H1 (cell line): Measurements from ENCODE around the gene GJB4. TPM values are rescaled to one million over a fixed set of nuclear protein-coding genes. Genes with fewer than 3 reads are reported as not detected.

Source experiments
- CTCF ChIA-PET: fragments of 300-600 bp; sonication (Branson Sonifier 250); formaldehyde crosslinking; loops from one replicate; lab custom pipeline; 2021; ENCODE audit not compliant: partially characterized antibody; lab: Charles Lee
- POLR2A ChIA-PET: fragments of 300-600 bp; sonication (Branson Sonifier 250); formaldehyde crosslinking; loops from one replicate; lab custom pipeline; 2021; ENCODE audit warnings: inconsistent platforms; ENCODE audit not compliant: partially characterized antibody; lab: Charles Lee
- DNase-seq, 2 experiments: peaks; one replicate each; pipeline versions ENCODE4 v3.0.0 to v3.0.0-alpha.2; 2010 to 2022; ENCODE audit warnings: low spot score in 2 of 2, low read depth in 1 of 2, mixed read lengths in 1 of 2
- FAIRE-seq: peaks from 2 replicates; lab custom pipeline; 2011; peaks lifted over from hg19 to GRCh38; lab: Jason Lieb, UNC
- H2AFZ ChIP-seq: 2 replicates; pipeline ENCODE4 v1.8.1; 2012; ENCODE audit warnings: low read length, inconsistent platforms
- H2AK5ac ChIP-seq: 2 replicates; pipeline ENCODE4 v1.6.1; 2013; ENCODE audit warnings: low read depth, low read length
- H2BK120ac ChIP-seq: replicated peaks from 2 replicates; pipeline ENCODE3; 2013; ENCODE audit warnings: low read depth, low read length, inconsistent platforms
- H2BK12ac ChIP-seq: 2 replicates; pipeline ENCODE4 v1.6.1; 2013; ENCODE audit warnings: low read depth, low read length
- H2BK15ac ChIP-seq: 2 replicates; pipeline ENCODE4 v1.6.1; 2013; ENCODE audit warnings: low read length
- H2BK20ac ChIP-seq: 2 replicates; pipeline ENCODE4 v1.6.1; 2013; ENCODE audit warnings: low read length
- H2BK5ac ChIP-seq: 2 replicates; pipeline ENCODE4 v1.6.1; 2013; ENCODE audit warnings: low read depth, low read length
- H3K14ac ChIP-seq: 2 replicates; pipeline ENCODE4 v1.6.1; 2013; ENCODE audit warnings: inconsistent platforms; ENCODE audit not compliant: insufficient read length
- H3K18ac ChIP-seq: 2 replicates; pipeline ENCODE4 v1.6.1; 2013; ENCODE audit warnings: low read length; ENCODE audit errors: extremely low read depth
- H3K23ac ChIP-seq: 2 replicates; pipeline ENCODE4 v1.6.1; 2013; ENCODE audit warnings: inconsistent platforms; ENCODE audit not compliant: insufficient read length
- H3K23me2 ChIP-seq: 2 replicates; pipeline ENCODE4 v1.6.1; 2013; ENCODE audit warnings: low read depth, low read length
- H3K27ac ChIP-seq: 2 replicates; pipeline ENCODE4 v1.6.1; 2011; ENCODE audit warnings: low read depth, low read length, inconsistent platforms
- H3K27me3 ChIP-seq, 4 experiments: replicated peaks in 1 of 4; 1 replicate in 1 of 4; 2 replicates in 3 of 4; pipeline versions ENCODE4 v1.6.1 to v1.8.1; 2011 to 2013; ENCODE audit warnings: low read length in 3 of 4, mild to moderate bottlenecking in 3 of 4, inconsistent platforms in 2 of 4, mixed read lengths in 2 of 4, moderate library complexity in 1 of 4; ENCODE audit not compliant: control insufficient read depth in 3 of 4, insufficient read depth in 3 of 4; ENCODE audit errors: extremely low read depth in 1 of 4
- H3K36me3 ChIP-seq, 4 experiments: 2 replicates each; pipeline versions ENCODE4 v1.6.1 to v1.8.1; 2011 to 2013; ENCODE audit warnings: mild to moderate bottlenecking in 4 of 4, low read length in 3 of 4, moderate library complexity in 2 of 4, control low read depth in 1 of 4, inconsistent platforms in 1 of 4; ENCODE audit not compliant: insufficient read depth in 4 of 4, control insufficient read depth in 2 of 4
- H3K4ac ChIP-seq: replicated peaks from 2 replicates; pipeline ENCODE3; 2013; ENCODE audit warnings: low read length, low read depth, mixed read lengths, inconsistent platforms; ENCODE audit not compliant: insufficient read length
- H3K4me1 ChIP-seq, 4 experiments: replicated peaks in 1 of 4; 1 replicate in 1 of 4; 2 replicates in 3 of 4; pipeline versions ENCODE4 v1.6.1 to v1.8.1; 2011 to 2013; ENCODE audit warnings: low read length in 3 of 4, inconsistent platforms in 2 of 4, mixed read lengths in 1 of 4; ENCODE audit not compliant: insufficient read depth in 4 of 4, control insufficient read depth in 3 of 4
- H3K4me2 ChIP-seq, 2 experiments: 2 replicates each; pipeline versions ENCODE4 v1.6.1 to v1.8.1; 2011 to 2013; ENCODE audit warnings: low read depth in 2 of 2, low read length in 2 of 2, control low read depth in 1 of 2, inconsistent platforms in 1 of 2, mild to moderate bottlenecking in 1 of 2; ENCODE audit not compliant: insufficient read depth in 1 of 2
- H3K4me3 ChIP-seq, 4 experiments: fragments of 200-600, 300-600 bp in 1 of 4; sonication (generic), shearing (Covaris generic), sonication (Bioruptor Twin) in 1 of 4; 2 replicates each; pipeline versions ENCODE4 v1.5.1 to v1.8.1; 2011 to 2016; ENCODE audit warnings: low read length in 4 of 4, low read depth in 3 of 4, control low read depth in 2 of 4, inconsistent platforms in 2 of 4, mild to moderate bottlenecking in 2 of 4, mixed read lengths in 1 of 4, moderate library complexity in 1 of 4; ENCODE audit not compliant: insufficient read depth in 2 of 4; ENCODE audit errors: extremely low read depth in 1 of 4
- H3K56ac ChIP-seq: replicated peaks from 2 replicates; pipeline ENCODE3; 2013; ENCODE audit warnings: low read depth, mild to moderate bottlenecking, mixed read lengths, low read length, inconsistent platforms; ENCODE audit not compliant: insufficient read length
- H3K79me1 ChIP-seq: 2 replicates; pipeline ENCODE4 v1.6.1; 2013; ENCODE audit warnings: low read depth, low read length, control low read depth
- H3K79me2 ChIP-seq, 2 experiments: 2 replicates each; pipeline versions ENCODE4 v1.6.1 to v1.8.1; 2012 to 2013; ENCODE audit warnings: low read length in 2 of 2, mild to moderate bottlenecking in 2 of 2, inconsistent platforms in 1 of 2; ENCODE audit not compliant: insufficient read depth in 2 of 2, control insufficient read depth in 1 of 2
- H3K9ac ChIP-seq, 4 experiments: replicated peaks in 1 of 4; 1 replicate in 1 of 4; 2 replicates in 3 of 4; pipeline versions ENCODE4 v1.6.1 to v1.8.1; 2011 to 2013; ENCODE audit warnings: low read depth in 3 of 4, low read length in 3 of 4, control low read depth in 2 of 4, mild to moderate bottlenecking in 2 of 4, moderate library complexity in 2 of 4, inconsistent platforms in 1 of 4; ENCODE audit errors: extremely low read depth in 1 of 4
- H3K9me3 ChIP-seq, 2 experiments: 2 replicates each; pipeline versions ENCODE4 v1.6.1 to v1.8.1; 2012 to 2013; ENCODE audit warnings: mild to moderate bottlenecking in 2 of 2, moderate library complexity in 2 of 2, control low read depth in 1 of 2, inconsistent platforms in 1 of 2, low read depth in 1 of 2, low read length in 1 of 2, mixed read lengths in 1 of 2; ENCODE audit not compliant: insufficient read depth in 2 of 2
- H4K20me1 ChIP-seq, 2 experiments: replicated peaks in 1 of 2; 2 replicates each; pipeline versions ENCODE3 to v1.8.1; 2011 to 2013; ENCODE audit warnings: inconsistent platforms in 2 of 2, low read length in 2 of 2, mild to moderate bottlenecking in 1 of 2; ENCODE audit not compliant: insufficient read depth in 2 of 2, control insufficient read depth in 1 of 2
- H4K5ac ChIP-seq: 2 replicates; pipeline ENCODE4 v1.6.1; 2013; ENCODE audit warnings: low read length, low read depth, mixed read lengths, inconsistent platforms; ENCODE audit not compliant: insufficient read length
- H4K8ac ChIP-seq: 2 replicates; pipeline ENCODE4 v1.8.0; 2013; ENCODE audit warnings: mild to moderate bottlenecking, moderate library complexity, low read length, inconsistent platforms; ENCODE audit not compliant: insufficient read depth; ENCODE audit errors: extremely low read depth
- H4K91ac ChIP-seq: replicated peaks from 2 replicates; pipeline ENCODE3; 2013; ENCODE audit warnings: low read length, mixed read lengths, inconsistent platforms; ENCODE audit not compliant: insufficient read length
- ASH2L ChIP-seq: fragments of 200-600, 300-600 bp; sonication (generic); IDR thresholded peaks from one replicate; pipeline ENCODE4 v1.7.1; 2017; ENCODE audit warnings: low read length
- GABPA ChIP-seq: IDR thresholded peaks from 2 replicates; pipeline ENCODE4 v1.6.1; 2011; ENCODE audit warnings: mild to moderate bottlenecking, low read length, moderate library complexity, borderline replicate concordance; ENCODE audit not compliant: insufficient read depth
- POU5F1 ChIP-seq: IDR thresholded peaks from 2 replicates; pipeline ENCODE4 v1.6.1; 2011; ENCODE audit warnings: low read depth, mild to moderate bottlenecking, low read length, moderate library complexity
- RAD21 ChIP-seq, 2 experiments: IDR thresholded peaks in 1 of 2; conservative IDR thresholded peaks in 1 of 2; 2 replicates each; pipeline ENCODE4 v1.6.1; 2011; ENCODE audit warnings: low read depth in 2 of 2, low read length in 2 of 2, improper control_type of control experiment in 1 of 2, inconsistent platforms in 1 of 2, mild to moderate bottlenecking in 1 of 2, moderate library complexity in 1 of 2
- TEAD4 ChIP-seq: IDR thresholded peaks from 2 replicates; pipeline ENCODE4 v1.6.1; 2012; ENCODE audit warnings: low read depth, low read length, inconsistent platforms, mixed read lengths
- WGBS, 2 experiments: shearing (Covaris generic) in 1 of 2; methylation state at CpG; one replicate each; pipeline versions ENCODE4 v1.1.6 to v1.1.7; 2013 to 2015; ENCODE audit warnings: low lambda C conversion rate in 2 of 2, mixed read lengths in 2 of 2, inconsistent platforms in 1 of 2, low coverage in 1 of 2, missing lambda C conversion rate in 1 of 2; ENCODE audit not compliant: insufficient replicate concordance in 2 of 2, insufficient coverage in 1 of 2, insufficient read length in 1 of 2; ENCODE audit errors: extremely low coverage in 1 of 2, missing lambda C conversion rate in 1 of 2; 5-methylcytosine and 5-hydroxymethylcytosine counted together
- polyA plus RNA-seq, 7 experiments: library from polyadenylated mRNA; depleted of rRNA in 3 of 7; stranded (reverse) in 5 of 7; unstranded in 2 of 7; fragments of >200 nt in 5 of 7; fragments of 200-250 nt in 2 of 7; gene quantifications; 1 replicate in 5 of 7; 2 replicates in 1 of 7; 4 replicates in 1 of 7; pipeline versions ENCODE4 v1.2.1 to v1.2.3, GENCODE V29; 2011 to 2013; ENCODE audit warnings: missing spikeins in 2 of 7, mixed read lengths in 2 of 7
- total RNA-seq: library from RNA; stranded (reverse); fragmentation: NEBNext Ultra II Directional; extraction: Animal tissue kit (Norgen Biotek cat#: 25700); gene quantifications from 2 replicates; pipeline ENCODE4 v1.2.1, GENCODE V29; 2021
- TF ChIP-seq, protein P1 (sequence below), 3 experiments: IDR thresholded peaks; 1 replicate in 2 of 3; 2 replicates in 1 of 3; pipeline versions ENCODE4 v1.5.1 to v1.6.1; 2011; ENCODE audit warnings: low read length in 3 of 3, mild to moderate bottlenecking in 3 of 3, inconsistent platforms in 2 of 3, low read depth in 1 of 3, moderate library complexity in 1 of 3; ENCODE audit not compliant: insufficient read depth in 1 of 3; ENCODE audit errors: control extremely low read depth in 1 of 3

GJB4 gene
- total and polyA plus RNA-seq, 2 of the 8 experiments (the other 6 are each of a cell fraction or from before 2014, with no cell fraction given): 0.20 to 0.41 TPM

DNA sequence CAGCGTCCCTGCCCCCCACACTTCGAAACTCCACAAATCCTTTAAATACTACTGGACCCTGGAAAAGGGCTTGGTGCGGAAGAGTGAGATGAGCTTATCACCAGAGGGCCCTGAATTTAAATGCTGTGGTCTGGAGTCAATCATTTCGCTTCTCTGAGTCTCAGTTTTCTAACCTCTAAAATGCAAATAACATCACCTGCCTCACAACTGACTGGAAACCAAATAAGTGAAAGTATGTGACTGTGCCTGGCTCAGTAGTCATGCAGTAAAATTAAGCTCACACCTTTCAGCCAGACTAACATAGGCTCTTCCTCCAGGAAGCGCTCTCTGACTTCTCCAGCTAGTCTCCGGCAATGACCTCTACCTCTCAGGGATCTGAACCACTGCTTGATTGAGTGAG is 37.5 kb downstream of the GJB4 start:
- Histone ChIP-seq H3K9me3 (no peaks in the 10 kb centered on the region), H3K4me2 (no peak overlapping the region)

More for the DNA sequence above, 37.5 kb downstream of the GJB4 start:
- ChIA-PET CTCF (interaction anchor here (0.9 to 12.6 kb wide), 6 partner anchors 10 to 130 kb away, joined by 3 to 230 read pairs (median 4); no protein-coding TSS in a partner anchor), POLR2A (interaction anchor here (0.9 to 1.4 kb wide), 3 partner anchors 16 to 70 kb away, joined by 3 to 5 read pairs (median 3); partner anchors contain the start of gene GJB3)
- no peak overlapping the region for H2BK15ac ChIP-seq
- peaks cover 0 to 12% (median 7%) of the 10 kb centered on the region in 4 experiments; a peak in 4 of 7 replicates for H3K4me1 ChIP-seq
- TF ChIP-seq ASH2L (no peak), POU5F1 (no peak), GABPA (no peak), TEAD4 (no peak), RAD21 (IDR thresholded peaks at IDR 0.05 in 1 of 2, conservative IDR thresholded peaks at IDR 0.05 in 1 of 2; ENCODE audit: low read depth in 2 of 2, low read length in 2 of 2) (peak in 1 of 2 experiments; percentile 24; a peak in 1 of 4 replicates)
- TF ChIP-seq, protein P1, sequence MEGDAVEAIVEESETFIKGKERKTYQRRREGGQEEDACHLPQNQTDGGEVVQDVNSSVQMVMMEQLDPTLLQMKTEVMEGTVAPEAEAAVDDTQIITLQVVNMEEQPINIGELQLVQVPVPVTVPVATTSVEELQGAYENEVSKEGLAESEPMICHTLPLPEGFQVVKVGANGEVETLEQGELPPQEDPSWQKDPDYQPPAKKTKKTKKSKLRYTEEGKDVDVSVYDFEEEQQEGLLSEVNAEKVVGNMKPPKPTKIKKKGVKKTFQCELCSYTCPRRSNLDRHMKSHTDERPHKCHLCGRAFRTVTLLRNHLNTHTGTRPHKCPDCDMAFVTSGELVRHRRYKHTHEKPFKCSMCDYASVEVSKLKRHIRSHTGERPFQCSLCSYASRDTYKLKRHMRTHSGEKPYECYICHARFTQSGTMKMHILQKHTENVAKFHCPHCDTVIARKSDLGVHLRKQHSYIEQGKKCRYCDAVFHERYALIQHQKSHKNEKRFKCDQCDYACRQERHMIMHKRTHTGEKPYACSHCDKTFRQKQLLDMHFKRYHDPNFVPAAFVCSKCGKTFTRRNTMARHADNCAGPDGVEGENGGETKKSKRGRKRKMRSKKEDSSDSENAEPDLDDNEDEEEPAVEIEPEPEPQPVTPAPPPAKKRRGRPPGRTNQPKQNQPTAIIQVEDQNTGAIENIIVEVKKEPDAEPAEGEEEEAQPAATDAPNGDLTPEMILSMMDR (IDR thresholded peaks at IDR 0.05; ENCODE audit: control extremely low read depth in 1 of 3, insufficient read depth in 1 of 3, low read depth in 1 of 3, low read length in 3 of 3): peak in 1 of 3 experiments; percentile 5; a peak in 2 of 4 replicates
- no peak overlapping the region for H3K56ac ChIP-seq
- no peak overlapping the region for H2BK12ac ChIP-seq
- WGBS, 2 experiments: 73% methylated on average over 6 of the region's 6 CpGs; no CpG with 5 or more reads in 1 of the 2 experiments
- H2BK20ac ChIP-seq: no peak overlapping the region
- H2BK5ac ChIP-seq: no peak overlapping the region
- no peak overlapping the region for H2AFZ ChIP-seq
- no peak overlapping the region for H3K27ac ChIP-seq
- H3K9ac ChIP-seq: no peak overlapping the region
- H3K27me3 ChIP-seq: peaks cover 0 to 11% (median 8%) of the 10 kb centered on the region in 4 experiments; a peak in 4 of 7 replicates
- no peak overlapping the region for H3K4me3 ChIP-seq
- H4K20me1 ChIP-seq: no peaks in the 10 kb centered on the region
- no peaks in the 10 kb centered on the region for H3K79me1 ChIP-seq
- H3K79me2 ChIP-seq: no peaks in the 10 kb centered on the region
- FAIRE-seq (no peak), DNase-seq (no peak)
- H4K5ac ChIP-seq: no peak overlapping the region
- no peak overlapping the region for H3K4ac ChIP-seq
- H3K14ac ChIP-seq: no peak overlapping the region
- no peak overlapping the region for H2BK120ac ChIP-seq
- H3K23ac ChIP-seq: no peak overlapping the region
- no peak overlapping the region for H3K18ac ChIP-seq
- H2AK5ac ChIP-seq: no peak overlapping the region
- H4K8ac ChIP-seq: no peak overlapping the region
- H4K91ac ChIP-seq: no peak overlapping the region
- H3K36me3 ChIP-seq: no peaks in the 10 kb centered on the region
- H3K23me2 ChIP-seq: no peaks in the 10 kb centered on the region; the same call in 1 of the 2 replicates
